Keratinocyte (primary cell): ENCODE results near the gene FSTL3.

Experiments
- EZH2 ChIP-seq: IDR thresholded peaks from one replicate; pipeline ENCODE4 v1.6.1; 2012; ENCODE audit warnings: inconsistent platforms, mild to moderate bottlenecking, low read length, moderate library complexity
- TF ChIP-seq, protein P1 (sequence below), 3 experiments: IDR thresholded peaks in 1 of 3; conservative IDR thresholded peaks in 1 of 3; optimal IDR thresholded peaks in 1 of 3; 2 replicates in 2 of 3; 3 replicates in 1 of 3; pipeline versions ENCODE3 to v1.5.1; 2011; ENCODE audit warnings: low read length in 3 of 3, mild to moderate bottlenecking in 3 of 3, moderate library complexity in 2 of 3, control low read depth in 1 of 3, inconsistent platforms in 1 of 3; ENCODE audit not compliant: insufficient read depth in 2 of 3; ENCODE audit errors: extremely low read depth in 1 of 3

GRCh38 chr19:638906-639252, 37.3 kb upstream of the FSTL3 start:
- TF ChIP-seq, protein P1, sequence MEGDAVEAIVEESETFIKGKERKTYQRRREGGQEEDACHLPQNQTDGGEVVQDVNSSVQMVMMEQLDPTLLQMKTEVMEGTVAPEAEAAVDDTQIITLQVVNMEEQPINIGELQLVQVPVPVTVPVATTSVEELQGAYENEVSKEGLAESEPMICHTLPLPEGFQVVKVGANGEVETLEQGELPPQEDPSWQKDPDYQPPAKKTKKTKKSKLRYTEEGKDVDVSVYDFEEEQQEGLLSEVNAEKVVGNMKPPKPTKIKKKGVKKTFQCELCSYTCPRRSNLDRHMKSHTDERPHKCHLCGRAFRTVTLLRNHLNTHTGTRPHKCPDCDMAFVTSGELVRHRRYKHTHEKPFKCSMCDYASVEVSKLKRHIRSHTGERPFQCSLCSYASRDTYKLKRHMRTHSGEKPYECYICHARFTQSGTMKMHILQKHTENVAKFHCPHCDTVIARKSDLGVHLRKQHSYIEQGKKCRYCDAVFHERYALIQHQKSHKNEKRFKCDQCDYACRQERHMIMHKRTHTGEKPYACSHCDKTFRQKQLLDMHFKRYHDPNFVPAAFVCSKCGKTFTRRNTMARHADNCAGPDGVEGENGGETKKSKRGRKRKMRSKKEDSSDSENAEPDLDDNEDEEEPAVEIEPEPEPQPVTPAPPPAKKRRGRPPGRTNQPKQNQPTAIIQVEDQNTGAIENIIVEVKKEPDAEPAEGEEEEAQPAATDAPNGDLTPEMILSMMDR (optimal IDR thresholded peaks at IDR 0.05 in 1 of 3, IDR thresholded peaks at IDR 0.05 in 1 of 3, conservative IDR thresholded peaks at IDR 0.05 in 1 of 3; ENCODE audit: extremely low read depth in 1 of 3, insufficient read depth in 2 of 3, low read length in 3 of 3) = no peak
- no peak for TF ChIP-seq EZH2
